Ovary (tissue), 3 donors: ENCODE measurements around the gene NDST1.

Source experiments
- EP300 ChIP-seq: sonication (generic); formaldehyde crosslinking; IDR thresholded peaks from one replicate; pipeline ENCODE4 v1.6.1; 2017; ENCODE audit warnings: antibody characterized with exemption
- POLR2A ChIP-seq: fragments of 450-650 bp; IDR thresholded peaks from one replicate; pipeline ENCODE4 v1.6.1; 2017; ENCODE audit warnings: antibody characterized with exemption, mild to moderate bottlenecking, moderate library complexity
- TF ChIP-seq, protein P1 (sequence below), 3 donors: fragments of 450-650 bp in 2 of 3; fragments of 200-600 bp in 1 of 3; IDR thresholded peaks; one replicate each; pipeline versions ENCODE4 v1.5.1 to v1.8.0; 2016 to 2022; ENCODE audit warnings: antibody characterized with exemption in 3 of 3, mild to moderate bottlenecking in 1 of 3
- donor health status: DM: no; HTN: no; CAD: no.

DNA sequence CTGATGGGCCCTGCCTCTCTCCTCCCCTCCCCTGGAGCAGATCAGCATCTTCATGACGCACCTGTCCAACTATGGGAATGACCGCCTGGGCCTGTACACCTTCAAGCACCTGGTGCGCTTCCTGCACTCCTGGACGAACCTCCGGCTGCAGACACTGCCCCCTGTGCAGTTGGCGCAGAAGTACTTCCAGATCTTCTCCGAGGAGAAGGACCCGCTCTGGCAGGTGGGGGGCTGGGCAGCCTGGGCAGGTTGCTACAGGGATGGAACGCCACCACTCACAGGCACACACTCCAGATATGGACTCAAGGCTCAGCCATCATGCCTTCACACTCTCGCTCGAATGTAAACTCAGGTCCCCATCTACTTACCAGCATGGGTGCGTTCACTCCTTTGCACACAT lies 32.1 kb downstream of the NDST1 start:
- TF ChIP-seq, protein P1, sequence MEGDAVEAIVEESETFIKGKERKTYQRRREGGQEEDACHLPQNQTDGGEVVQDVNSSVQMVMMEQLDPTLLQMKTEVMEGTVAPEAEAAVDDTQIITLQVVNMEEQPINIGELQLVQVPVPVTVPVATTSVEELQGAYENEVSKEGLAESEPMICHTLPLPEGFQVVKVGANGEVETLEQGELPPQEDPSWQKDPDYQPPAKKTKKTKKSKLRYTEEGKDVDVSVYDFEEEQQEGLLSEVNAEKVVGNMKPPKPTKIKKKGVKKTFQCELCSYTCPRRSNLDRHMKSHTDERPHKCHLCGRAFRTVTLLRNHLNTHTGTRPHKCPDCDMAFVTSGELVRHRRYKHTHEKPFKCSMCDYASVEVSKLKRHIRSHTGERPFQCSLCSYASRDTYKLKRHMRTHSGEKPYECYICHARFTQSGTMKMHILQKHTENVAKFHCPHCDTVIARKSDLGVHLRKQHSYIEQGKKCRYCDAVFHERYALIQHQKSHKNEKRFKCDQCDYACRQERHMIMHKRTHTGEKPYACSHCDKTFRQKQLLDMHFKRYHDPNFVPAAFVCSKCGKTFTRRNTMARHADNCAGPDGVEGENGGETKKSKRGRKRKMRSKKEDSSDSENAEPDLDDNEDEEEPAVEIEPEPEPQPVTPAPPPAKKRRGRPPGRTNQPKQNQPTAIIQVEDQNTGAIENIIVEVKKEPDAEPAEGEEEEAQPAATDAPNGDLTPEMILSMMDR (IDR thresholded peaks at IDR 0.05) = no peak
- no peak for TF ChIP-seq EP300
- TF ChIP-seq POLR2A = no peak
